IPS-11a (cell line): Measurements from ENCODE around the gene ATE1.

Experiments used
- H3K4me3 ChIP-seq: one replicate; pipeline ENCODE4 v1.5.1; 2013; ENCODE audit warnings: low read depth, low read length, control low read depth

The ATE1 gene

DNA sequence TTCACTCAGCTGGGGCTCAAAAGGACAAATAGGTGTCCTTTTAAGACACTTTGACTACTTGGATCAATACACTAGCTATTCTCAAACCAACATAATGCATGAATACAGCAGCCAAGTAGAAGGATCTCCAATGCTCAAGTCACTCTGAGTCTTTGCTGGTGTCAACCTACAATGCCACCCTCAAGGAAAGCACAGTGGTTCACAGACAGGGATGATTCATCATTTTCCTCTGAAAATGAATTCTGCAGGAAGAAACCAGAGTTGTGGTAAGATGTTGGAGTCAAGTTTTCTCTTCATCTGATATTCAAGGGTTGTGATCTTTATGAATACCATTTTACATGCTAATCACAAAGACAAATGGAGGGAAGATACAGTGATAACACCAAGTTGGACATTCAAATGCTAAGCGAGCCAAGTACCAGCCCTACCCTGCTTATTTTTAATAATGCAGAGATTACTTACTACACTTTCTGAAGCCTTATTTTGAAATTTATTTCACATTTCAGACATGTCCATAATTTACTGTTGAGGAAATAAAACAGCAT lies 186.5 kb downstream of the ATE1 start:
- H3K4me3 ChIP-seq, result no peak overlapping the region

DNA sequence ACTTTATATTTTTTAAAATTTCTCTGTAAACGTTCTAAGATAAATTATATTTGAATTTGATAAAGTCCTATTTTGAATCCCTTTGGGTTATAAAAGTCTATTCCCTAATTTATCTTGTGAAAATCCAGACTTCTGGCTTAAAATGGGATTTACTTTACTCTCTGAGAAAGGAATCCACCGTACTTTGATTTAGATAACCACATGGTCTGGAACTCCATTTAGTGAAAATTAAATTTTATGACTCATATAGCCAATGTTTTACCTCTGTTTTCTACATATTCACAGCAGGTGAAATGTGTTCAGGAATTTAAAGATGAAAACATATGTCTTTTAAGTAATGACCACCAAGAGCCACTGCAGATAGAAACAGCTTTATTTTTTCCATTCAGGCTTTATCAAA lies 187.8 kb downstream of the ATE1 start:
- no peak overlapping the region for H3K4me3 ChIP-seq

DNA sequence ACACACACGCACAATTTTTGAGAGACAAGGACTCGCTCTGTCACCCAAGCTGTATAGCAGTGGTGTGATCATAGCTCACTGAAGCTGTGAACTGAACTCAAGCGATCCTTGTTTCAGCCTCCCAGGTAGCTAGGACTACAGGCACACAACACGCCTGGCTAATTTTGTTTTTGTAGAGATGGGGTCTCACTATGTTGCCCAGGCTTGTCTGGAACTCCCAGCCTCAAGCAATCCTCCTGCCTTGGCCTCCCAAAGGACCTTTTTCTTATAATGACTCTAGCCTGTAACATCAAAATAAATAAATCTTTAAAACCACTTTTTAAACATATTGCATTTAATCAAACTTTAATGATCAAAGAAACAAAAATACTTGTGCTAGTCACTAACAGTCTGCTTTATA lies 188.7 kb downstream of the ATE1 start:
- H3K4me3 ChIP-seq, result no peak overlapping the region

- no peak overlapping the region for H3K4me3 ChIP-seq
These were observed 191.3 kb downstream of the ATE1 start for GRCh38 chr10:121736315-121737130.

- H3K4me3 ChIP-seq, result no peak overlapping the region
These were observed 192.6 kb downstream of the ATE1 start for GRCh38 chr10:121735263-121735662.

DNA sequence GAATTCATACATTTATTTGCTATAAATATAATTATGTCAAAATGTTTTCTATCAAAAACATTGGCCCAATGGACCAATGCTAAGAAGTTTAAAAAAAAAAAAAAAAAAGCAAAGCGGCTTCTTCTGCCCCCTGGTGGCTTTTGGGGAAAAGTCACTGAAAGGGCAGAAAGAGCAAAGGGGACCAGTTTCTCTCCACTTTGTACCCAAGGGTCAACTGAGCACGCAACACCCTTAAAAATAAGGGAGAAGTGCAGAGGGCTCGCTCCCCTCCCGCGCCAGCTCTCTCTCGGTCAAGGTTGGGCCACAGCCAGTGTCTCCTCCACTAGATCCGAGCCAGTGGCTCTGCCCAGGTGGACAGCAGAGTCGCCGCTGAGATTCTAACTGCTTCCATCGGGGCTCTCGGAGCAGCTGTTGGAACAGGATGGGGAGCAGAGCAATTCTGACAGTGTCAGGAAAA lies 193.2 kb downstream of the ATE1 start:
- H3K4me3 ChIP-seq, result no peak overlapping the region

DNA sequence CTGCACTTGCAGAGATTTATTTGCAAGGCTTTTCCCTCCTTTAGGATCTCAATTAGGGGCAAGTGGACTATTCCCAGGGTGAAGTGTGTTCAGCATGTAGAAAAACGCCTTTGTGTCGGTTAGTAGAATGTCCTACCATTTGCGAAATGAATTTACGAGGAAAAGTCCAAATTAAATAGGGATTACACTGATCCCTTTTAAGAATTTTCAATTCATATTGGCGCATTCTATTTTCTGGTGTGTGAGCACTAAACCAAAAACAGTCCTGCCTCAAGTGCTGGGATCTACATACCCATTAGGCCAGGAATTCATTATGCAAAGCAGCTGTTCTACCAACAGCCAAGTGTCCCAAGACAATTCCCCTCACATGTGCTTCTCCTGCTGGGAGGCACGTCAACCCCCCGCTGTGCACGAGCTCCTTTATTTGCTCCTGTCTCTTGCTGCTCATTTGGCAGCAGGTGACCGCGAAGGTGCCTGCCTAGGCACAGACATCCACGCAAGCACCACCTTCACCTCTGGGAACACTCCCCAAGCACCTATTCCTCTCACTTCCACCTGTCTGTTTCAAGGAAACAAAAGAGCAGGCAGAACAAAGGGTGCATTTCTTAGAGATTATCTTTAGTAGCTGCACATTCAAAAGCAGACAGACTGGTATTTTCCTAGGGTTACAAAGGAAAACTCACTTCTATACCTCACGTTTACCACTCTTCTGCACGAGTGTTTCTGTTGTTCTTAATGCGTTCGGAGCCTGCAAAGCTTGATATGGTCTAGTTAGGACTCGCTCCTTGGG lies 195.0 kb downstream of the ATE1 start:
- H3K4me3 ChIP-seq, result no peak overlapping the region

DNA sequence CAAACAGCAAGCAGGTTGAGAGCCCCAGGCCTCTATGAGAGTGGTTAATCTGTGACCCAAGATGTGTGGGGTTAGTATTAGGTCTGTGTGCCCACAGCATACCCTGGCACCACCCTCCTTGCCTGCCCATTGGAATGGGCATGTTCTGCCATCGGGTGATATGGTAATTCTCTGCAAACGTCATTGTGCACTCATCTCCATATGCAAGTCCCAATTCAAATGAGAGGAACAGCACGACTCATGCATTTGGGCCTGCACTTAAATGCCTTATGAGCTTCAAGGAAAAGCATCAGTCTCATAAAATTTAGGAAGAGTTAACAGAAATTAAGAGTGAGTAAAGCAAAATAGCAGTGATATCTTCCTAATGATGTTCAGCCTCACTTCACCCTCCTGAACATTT lies 195.7 kb downstream of the ATE1 start:
- H3K4me3 ChIP-seq, result no peak overlapping the region

- H3K4me3 ChIP-seq, result no peak overlapping the region
These were observed 203.5 kb downstream of the ATE1 start for GRCh38 chr10:121724282-121724681.

DNA sequence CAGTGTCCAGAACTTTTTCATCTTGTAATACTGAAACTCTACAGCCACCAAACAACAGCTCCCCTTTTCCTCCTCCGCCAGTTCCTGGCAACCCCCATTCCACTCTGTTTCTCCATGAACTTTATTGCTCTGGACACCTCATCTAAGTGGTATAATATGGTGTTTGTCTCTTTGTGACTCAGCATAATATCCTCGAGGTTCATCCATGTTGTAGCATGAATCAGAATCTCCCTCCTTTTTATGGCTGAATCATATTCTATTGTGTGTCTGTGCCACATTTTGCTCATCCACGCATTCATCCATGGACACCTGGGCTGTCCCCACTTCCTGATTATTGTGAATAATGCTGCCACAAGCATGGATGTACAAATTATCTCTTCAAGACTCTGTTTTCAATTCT lies 205.2 kb downstream of the ATE1 start:
- H3K4me3 ChIP-seq, result no peak overlapping the region

DNA sequence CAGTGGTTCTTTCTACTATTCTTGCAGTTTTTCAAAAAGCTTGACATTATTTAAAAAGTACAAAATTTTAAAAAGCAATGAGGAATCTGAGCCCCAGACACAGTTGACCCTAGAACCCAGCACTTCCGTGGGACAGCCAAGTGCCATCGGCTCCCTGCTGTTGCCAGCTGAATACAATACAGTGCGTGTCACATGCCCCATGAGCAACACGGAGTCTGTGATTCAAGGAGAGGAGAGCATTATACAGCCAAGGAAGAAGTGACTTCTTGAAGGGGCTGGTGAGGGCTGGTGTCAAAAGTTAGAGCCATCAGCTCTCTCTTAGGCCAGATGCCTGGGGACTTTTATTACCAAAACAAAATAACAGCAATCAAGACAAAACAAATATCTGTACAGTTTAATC lies 206.6 kb downstream of the ATE1 start:
- H3K4me3 ChIP-seq, result no peak overlapping the region

DNA sequence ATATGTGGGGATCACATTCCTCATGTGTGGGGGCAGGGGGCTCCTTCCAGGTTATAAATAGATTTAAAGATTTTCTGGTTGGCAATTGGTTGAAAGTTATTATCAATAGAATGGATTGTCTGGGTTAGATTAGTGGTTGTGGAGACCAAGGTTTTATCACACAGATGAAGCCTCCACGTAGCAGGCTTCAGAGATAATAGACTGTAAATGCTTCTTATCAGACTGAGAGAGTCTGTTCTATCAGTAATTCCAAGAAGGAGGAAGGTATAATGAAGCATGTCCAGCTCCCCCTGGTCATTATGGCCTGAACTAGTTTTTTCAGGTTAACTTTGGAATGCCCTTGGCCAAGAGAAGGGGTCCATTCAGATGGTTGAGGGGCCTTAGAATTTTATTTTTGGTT lies 211.9 kb downstream of the ATE1 start:
- no peak overlapping the region for H3K4me3 ChIP-seq

- no peak overlapping the region for H3K4me3 ChIP-seq
These were observed 212.8 kb downstream of the ATE1 start for GRCh38 chr10:121715076-121715475.

- no peak overlapping the region for H3K4me3 ChIP-seq
These were observed 214.3 kb downstream of the ATE1 start for GRCh38 chr10:121713486-121713885.

GRCh38 chr10:121710971-121711370 lies 216.9 kb downstream of the ATE1 start:
- H3K4me3 ChIP-seq, result no peak overlapping the region

DNA sequence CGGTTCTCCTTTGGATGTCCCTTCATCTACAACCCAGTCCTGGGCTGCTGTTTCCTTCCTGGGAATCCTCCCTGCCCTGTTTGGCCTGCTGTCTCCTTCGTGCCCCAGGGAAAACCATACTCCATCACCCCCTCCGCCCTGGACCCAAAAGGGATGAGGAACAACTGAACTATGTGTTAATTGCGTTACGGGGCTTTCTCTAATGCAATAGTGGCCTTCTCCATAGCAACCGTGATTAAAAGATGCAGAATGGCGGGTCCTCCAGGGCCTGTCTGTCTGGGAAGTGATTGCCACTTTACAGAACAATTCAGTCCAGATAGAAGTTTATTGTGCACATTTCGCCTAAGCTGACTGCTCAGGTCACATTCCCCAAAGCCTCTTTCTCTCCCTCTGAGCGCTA lies 217.6 kb downstream of the ATE1 start:
- no peak overlapping the region for H3K4me3 ChIP-seq

DNA sequence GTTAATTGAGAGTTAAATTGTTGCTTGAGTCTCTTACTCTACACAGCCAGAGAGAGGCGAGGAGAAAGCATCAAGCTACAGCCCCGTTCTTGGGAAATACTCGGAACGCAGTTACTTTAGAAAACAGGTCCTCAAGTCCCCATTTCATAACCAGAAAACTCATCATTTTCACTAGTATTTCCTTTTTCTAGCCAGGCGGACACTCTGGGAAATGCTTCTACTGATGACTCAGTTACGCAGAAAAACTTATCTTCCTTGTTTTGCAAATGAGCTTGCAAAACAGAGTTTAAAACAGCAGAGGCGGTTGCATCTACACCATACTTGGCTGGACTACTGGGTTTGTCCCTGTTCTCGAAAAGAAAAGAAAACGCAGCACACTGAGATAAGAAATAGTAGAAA lies 218.2 kb downstream of the ATE1 start:
- no peak overlapping the region for H3K4me3 ChIP-seq

GRCh38 chr10:121708728-121709674 lies 218.8 kb downstream of the ATE1 start:
- H3K4me3 ChIP-seq, result no peak overlapping the region

DNA sequence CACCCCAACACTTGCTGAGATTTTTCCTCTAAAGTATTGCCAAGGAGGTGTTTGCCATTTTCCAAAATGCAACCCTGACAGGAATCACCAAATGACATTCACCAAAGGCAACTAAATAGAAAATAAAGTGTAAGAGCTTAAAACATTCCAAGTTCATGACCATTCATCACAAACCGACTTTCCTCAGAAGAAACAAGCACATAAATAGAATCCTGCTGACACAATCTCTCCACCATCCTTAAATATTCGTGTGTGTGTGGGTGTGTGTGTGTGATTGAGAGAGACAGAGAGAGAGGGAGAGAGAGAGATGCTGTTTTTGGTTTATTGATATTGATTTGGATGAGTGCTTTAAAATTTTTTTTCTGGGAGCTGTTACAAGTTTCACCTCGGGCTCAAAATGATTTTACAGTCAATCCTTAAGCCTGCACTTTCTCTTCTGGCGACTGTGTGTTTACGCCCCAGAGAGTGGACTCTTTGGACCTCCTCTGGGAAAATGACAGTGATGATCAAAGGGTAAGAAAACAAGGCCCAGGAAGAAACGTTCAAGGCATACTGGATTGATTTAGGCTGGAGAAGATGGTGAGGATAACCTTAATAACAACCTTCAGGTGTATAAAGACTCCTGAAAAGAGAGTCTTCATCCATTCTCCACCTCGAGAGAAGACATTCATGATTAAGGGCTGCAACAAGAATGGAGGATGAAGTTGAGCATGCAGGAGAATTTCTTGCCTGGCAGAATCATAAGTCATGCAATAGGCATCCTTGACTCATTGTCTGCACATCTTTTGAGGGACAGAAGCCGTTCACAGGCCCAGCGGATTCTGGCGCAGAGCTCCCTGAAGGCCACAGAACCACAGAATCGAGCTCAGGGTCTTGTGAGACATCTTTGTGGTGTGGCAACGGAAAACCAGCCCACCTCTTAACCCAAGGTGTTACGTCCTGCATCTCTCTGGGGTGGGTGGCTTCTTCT lies 225.2 kb downstream of the ATE1 start:
- no peak overlapping the region for H3K4me3 ChIP-seq

DNA sequence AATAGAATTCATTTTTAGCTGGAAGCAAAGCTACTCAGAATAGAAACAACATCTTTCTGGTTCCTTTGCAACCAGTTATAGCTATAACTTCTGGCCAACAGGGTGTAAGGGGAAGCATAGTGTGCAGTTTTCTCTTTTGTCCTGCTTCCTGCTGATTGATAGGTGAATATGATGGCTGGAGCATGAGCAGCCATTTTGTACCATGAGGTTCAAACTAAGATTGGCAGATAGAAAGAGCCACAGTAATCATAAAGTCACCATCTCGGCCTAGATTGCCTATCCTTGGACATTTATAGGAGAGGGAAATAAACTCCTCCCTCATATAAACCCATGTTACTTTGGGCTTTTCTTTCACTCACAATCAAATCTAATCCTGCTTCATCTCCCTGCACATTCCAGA lies 227.4 kb downstream of the ATE1 start:
- H3K4me3 ChIP-seq, result no peak overlapping the region
